HEK293 (cell line): ENCODE measurements around the gene ZFP92.

Experiments used
- CTCF ChIA-PET: fragments of 350-600 bp; formaldehyde crosslinking; extraction: SDS; loops from one replicate; lab custom pipeline; 2021; ENCODE audit warnings: antibody characterized with exemption; lab: Yijun Ruan, JAX
- POLR2A ChIA-PET: fragments of 300-600 bp; formaldehyde crosslinking; extraction: SDS; loops from one replicate; lab custom pipeline; 2020; ENCODE audit warnings: antibody characterized with exemption, inconsistent platforms; lab: Yijun Ruan, JAX
- H3K27ac ChIP-seq: fragments of 200-500 bp; sonication (Bioruptor generic); 2 replicates; pipeline ENCODE4 v1.5.1; 2014; ENCODE audit warnings: low read depth, low read length, control low read depth, inconsistent platforms; ENCODE audit errors: extremely low read depth
- H3K36me3 ChIP-seq, 2 experiments: fragments of 200-500 bp in 1 of 2; sonication (Bioruptor generic) in 1 of 2; 1 replicate in 1 of 2; 2 replicates in 1 of 2; pipeline ENCODE4 v1.5.1; 2014 to 2017; ENCODE audit warnings: inconsistent platforms in 2 of 2, low read length in 2 of 2; ENCODE audit not compliant: control insufficient read depth in 2 of 2, insufficient read depth in 1 of 2
- H3K4me1 ChIP-seq: fragments of 200-500 bp; sonication (Bioruptor generic); 2 replicates; pipeline ENCODE4 v1.5.1; 2014; ENCODE audit warnings: mild to moderate bottlenecking, low read length, inconsistent platforms; ENCODE audit not compliant: control insufficient read depth, insufficient read depth
- H3K4me3 ChIP-seq: 2 replicates; pipeline ENCODE4 v1.5.1; 2011; ENCODE audit warnings: low read depth, mild to moderate bottlenecking, control low read depth, low read length, moderate library complexity
- H3K9me3 ChIP-seq: fragments of 200-500 bp; sonication (Bioruptor generic); 2 replicates; pipeline ENCODE4 v1.5.1; 2014; ENCODE audit warnings: low read depth, low read length, inconsistent platforms; ENCODE audit not compliant: control insufficient read depth, insufficient read depth
- GLI2 ChIP-seq: fragments of 450-650 bp; formaldehyde crosslinking; IDR thresholded peaks from 2 replicates; pipeline ENCODE4; 2017; ENCODE audit warnings: missing biosample characterization, missing genetic modification characterization, low read depth, borderline replicate concordance
- PRDM1 ChIP-seq: fragments of 450-650 bp; formaldehyde crosslinking; IDR thresholded peaks from 2 replicates; pipeline ENCODE4; 2016; ENCODE audit warnings: missing biosample characterization, missing genetic modification characterization
- RBAK ChIP-seq: fragments of 450-650 bp; formaldehyde crosslinking; IDR thresholded peaks from 2 replicates; pipeline ENCODE4 v1.5.1; 2016; ENCODE audit warnings: missing biosample characterization, missing genetic modification characterization
- SALL2 ChIP-seq: fragments of 450-650 bp; formaldehyde crosslinking; IDR thresholded peaks from 2 replicates; pipeline ENCODE4 v1.5.0; 2017; ENCODE audit warnings: missing biosample characterization, mild to moderate bottlenecking, missing genetic modification characterization, borderline replicate concordance
- SP3 ChIP-seq: fragments of 450-650 bp; formaldehyde crosslinking; IDR thresholded peaks from 2 replicates; pipeline ENCODE4 v1.5.1; 2016; ENCODE audit warnings: missing biosample characterization, missing genetic modification characterization
- ZBTB21 ChIP-seq: fragments of 450-650 bp; formaldehyde crosslinking; IDR thresholded peaks from 2 replicates; pipeline ENCODE4 v1.5.1; 2017; ENCODE audit warnings: missing biosample characterization, missing genetic modification characterization
- ZBTB7A ChIP-seq: fragments of 450-650 bp; formaldehyde crosslinking; IDR thresholded peaks from 2 replicates; pipeline ENCODE4 v1.5.1; 2016; ENCODE audit warnings: low read depth, missing biosample characterization, missing genetic modification characterization
- ZEB2 ChIP-seq: fragments of 450-650 bp; formaldehyde crosslinking; IDR thresholded peaks from 2 replicates; pipeline ENCODE4 v1.5.1; 2016; ENCODE audit warnings: missing biosample characterization, missing genetic modification characterization
- ZNF10 ChIP-seq: fragments of 450-650 bp; formaldehyde crosslinking; IDR thresholded peaks from 2 replicates; pipeline ENCODE4 v1.5.1; 2017; ENCODE audit warnings: missing biosample characterization, missing genetic modification characterization
- ZNF133 ChIP-seq: fragments of 450-650 bp; formaldehyde crosslinking; IDR thresholded peaks from 2 replicates; pipeline ENCODE4 v1.5.1; 2016; ENCODE audit warnings: missing biosample characterization, missing genetic modification characterization
- ZNF202 ChIP-seq: fragments of 450-650 bp; formaldehyde crosslinking; IDR thresholded peaks from 2 replicates; pipeline ENCODE4 v1.5.1; 2016; ENCODE audit warnings: missing biosample characterization, missing genetic modification characterization, borderline replicate concordance
- ZNF211 ChIP-seq: fragments of 450-650 bp; formaldehyde crosslinking; IDR thresholded peaks from 2 replicates; pipeline ENCODE4 v1.5.1; 2016; ENCODE audit warnings: low read depth, missing biosample characterization, missing genetic modification characterization
- ZNF239 ChIP-seq: fragments of 450-650 bp; formaldehyde crosslinking; IDR thresholded peaks from 2 replicates; pipeline ENCODE4 v1.5.1; 2016; ENCODE audit warnings: missing biosample characterization, missing genetic modification characterization
- ZNF391 ChIP-seq: fragments of 450-650 bp; formaldehyde crosslinking; IDR thresholded peaks from 2 replicates; pipeline ENCODE4 v1.5.1; 2016; ENCODE audit warnings: low read depth, missing biosample characterization, missing genetic modification characterization, borderline replicate concordance
- ZNF521 ChIP-seq: fragments of 450-650 bp; formaldehyde crosslinking; IDR thresholded peaks from 2 replicates; pipeline ENCODE4 v1.5.1; 2017; ENCODE audit warnings: missing biosample characterization, mild to moderate bottlenecking, missing genetic modification characterization
- ZNF530 ChIP-seq: fragments of 450-650 bp; formaldehyde crosslinking; IDR thresholded peaks from 2 replicates; pipeline ENCODE4 v1.5.1; 2016; ENCODE audit warnings: low read depth, missing biosample characterization, missing genetic modification characterization
- ZNF600 ChIP-seq: fragments of 450-650 bp; formaldehyde crosslinking; IDR thresholded peaks from 2 replicates; pipeline ENCODE4 v1.5.1; 2016; ENCODE audit warnings: missing biosample characterization, missing genetic modification characterization
- ZNF664 ChIP-seq: fragments of 450-650 bp; formaldehyde crosslinking; IDR thresholded peaks from 2 replicates; pipeline ENCODE4 v1.5.1; 2016; ENCODE audit warnings: missing biosample characterization, missing genetic modification characterization
- ZNF677 ChIP-seq: fragments of 450-650 bp; IDR thresholded peaks from 2 replicates; pipeline ENCODE4 v1.5.0; 2018; ENCODE audit warnings: missing biosample characterization, mild to moderate bottlenecking, missing genetic modification characterization, moderate library complexity
- ZSCAN30 ChIP-seq: fragments of 450-650 bp; IDR thresholded peaks from 2 replicates; pipeline ENCODE4 v1.5.1; 2018; ENCODE audit warnings: missing biosample characterization, mild to moderate bottlenecking, missing genetic modification characterization, moderate library complexity
- TF ChIP-seq, protein P1 (sequence below): fragments of 450-650 bp; formaldehyde crosslinking; IDR thresholded peaks from 2 replicates; pipeline ENCODE4 v1.5.1; 2017; ENCODE audit warnings: missing biosample characterization, missing genetic modification characterization
- TF ChIP-seq, protein P2 (sequence below): fragments of 450-650 bp; formaldehyde crosslinking; IDR thresholded peaks from 2 replicates; pipeline ENCODE4 v1.5.1; 2017; ENCODE audit warnings: missing biosample characterization, mild to moderate bottlenecking, missing genetic modification characterization, moderate library complexity
- TF ChIP-seq, protein P3 (sequence below): fragments of 450-650 bp; formaldehyde crosslinking; IDR thresholded peaks from 2 replicates; pipeline ENCODE4 v1.5.1; 2016; ENCODE audit warnings: missing biosample characterization, missing genetic modification characterization
- TF ChIP-seq, protein P4 (sequence below): fragments of 450-650 bp; formaldehyde crosslinking; IDR thresholded peaks from 2 replicates; pipeline ENCODE4 v1.5.1; 2016; ENCODE audit warnings: missing biosample characterization, missing genetic modification characterization, borderline replicate concordance
- TF ChIP-seq, protein P5 (sequence below): fragments of 450-650 bp; formaldehyde crosslinking; IDR thresholded peaks from 2 replicates; pipeline ENCODE4 v1.5.1; 2016; ENCODE audit warnings: missing biosample characterization, missing genetic modification characterization

The ZFP92 gene

DNA sequence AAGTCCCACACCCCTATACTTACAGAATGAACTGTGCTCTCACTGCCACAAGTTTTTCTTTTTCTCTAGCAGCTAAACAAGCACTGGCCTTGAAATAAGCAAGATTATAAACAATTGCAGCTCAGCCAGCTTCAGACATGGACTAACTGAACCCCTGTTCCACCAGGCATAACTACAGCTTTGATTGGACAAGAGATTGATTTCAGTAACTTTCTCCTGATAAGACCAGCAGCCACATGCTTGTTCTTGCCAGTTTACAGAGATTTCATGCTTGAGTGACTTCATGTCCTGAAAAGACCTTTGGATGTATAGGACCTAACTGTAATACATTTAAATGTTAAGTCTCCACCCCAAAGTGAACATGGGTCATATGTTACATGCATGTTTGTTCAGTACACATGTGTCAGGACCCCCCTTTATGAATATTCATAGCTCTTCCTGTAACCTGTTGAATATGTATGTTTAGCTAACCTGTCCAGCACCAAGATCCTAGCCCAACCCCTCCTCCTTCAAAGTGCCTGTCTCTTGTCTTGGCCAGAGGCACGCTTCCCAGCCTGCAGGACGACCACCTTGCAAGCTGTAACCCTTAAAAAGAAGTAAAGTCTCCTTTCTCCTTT lies 49.4 kb upstream of the ZFP92 start (continued):
- no peak for TF ChIP-seq GLI2 (tag by site-specific recombination)
- 0 out of 2 replicates have a peak, but pooled peaks have one; percentile 63 for TF ChIP-seq ZSCAN30 (tag by site-specific recombination)
- TF ChIP-seq ZNF10 (tag by site-specific recombination) = 0 out of 2 replicates have a peak, but pooled peaks have one; percentile 26
- no peak for TF ChIP-seq ZBTB7A (tag by site-specific recombination)
- TF ChIP-seq PRDM1 (tag by site-specific recombination) = no peak
- TF ChIP-seq ZEB2 (tag by site-specific recombination) = no peak
- no peak for TF ChIP-seq ZNF133 (tag by site-specific recombination)
- TF ChIP-seq SP3 (tag by site-specific recombination) = no peak
- no peak for TF ChIP-seq ZNF530 (tag by site-specific recombination)
- TF ChIP-seq ZNF677 = peak; percentile 20; the same call in 1 of the 2 replicates

DNA sequence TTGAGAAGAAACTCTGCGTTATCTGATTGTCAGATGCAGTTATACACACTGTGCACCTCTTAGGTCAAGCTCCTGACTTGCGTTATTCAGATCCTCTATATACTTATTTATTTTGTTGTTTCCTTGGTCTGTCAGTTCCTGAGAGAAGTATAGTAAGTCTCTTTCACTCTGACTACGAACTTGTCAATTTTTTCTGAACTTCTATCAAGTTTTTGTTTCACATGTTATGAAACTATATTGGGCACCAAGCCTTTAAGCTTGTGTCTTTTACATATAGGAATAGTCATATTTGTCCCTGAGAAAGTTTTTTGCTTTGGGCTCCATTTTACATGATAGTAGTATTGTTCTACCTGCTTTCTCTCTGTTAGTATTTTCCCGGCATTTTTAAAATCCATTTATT lies 45.6 kb upstream of the ZFP92 start:
- H3K27ac ChIP-seq = no peak overlapping the region
- ChIA-PET CTCF (interaction anchor here (0.5 to 0.8 kb wide), 3 partner anchors 32 to 1184 kb away, joined by 3 to 4 read pairs (median 3); no protein-coding TSS in a partner anchor), POLR2A (no interaction called here)
- no peaks in the 10 kb centered on the region for H3K36me3 ChIP-seq
- H3K4me1 ChIP-seq = no peaks in the 10 kb centered on the region; the same call in 1 of the 2 replicates
- H3K9me3 ChIP-seq = no peaks in the 10 kb centered on the region
- no peak overlapping the region for H3K4me3 ChIP-seq
- no peak for TF ChIP-seq ZNF211 (tag by site-specific recombination)
- no peak for TF ChIP-seq ZNF391 (tag by site-specific recombination)
- TF ChIP-seq, protein P1, sequence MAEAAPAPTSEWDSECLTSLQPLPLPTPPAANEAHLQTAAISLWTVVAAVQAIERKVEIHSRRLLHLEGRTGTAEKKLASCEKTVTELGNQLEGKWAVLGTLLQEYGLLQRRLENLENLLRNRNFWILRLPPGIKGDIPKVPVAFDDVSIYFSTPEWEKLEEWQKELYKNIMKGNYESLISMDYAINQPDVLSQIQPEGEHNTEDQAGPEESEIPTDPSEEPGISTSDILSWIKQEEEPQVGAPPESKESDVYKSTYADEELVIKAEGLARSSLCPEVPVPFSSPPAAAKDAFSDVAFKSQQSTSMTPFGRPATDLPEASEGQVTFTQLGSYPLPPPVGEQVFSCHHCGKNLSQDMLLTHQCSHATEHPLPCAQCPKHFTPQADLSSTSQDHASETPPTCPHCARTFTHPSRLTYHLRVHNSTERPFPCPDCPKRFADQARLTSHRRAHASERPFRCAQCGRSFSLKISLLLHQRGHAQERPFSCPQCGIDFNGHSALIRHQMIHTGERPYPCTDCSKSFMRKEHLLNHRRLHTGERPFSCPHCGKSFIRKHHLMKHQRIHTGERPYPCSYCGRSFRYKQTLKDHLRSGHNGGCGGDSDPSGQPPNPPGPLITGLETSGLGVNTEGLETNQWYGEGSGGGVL = no peak
- no peak for TF ChIP-seq ZNF521 (tag by site-specific recombination)
- TF ChIP-seq RBAK (tag by site-specific recombination) = no peak
- no peak for TF ChIP-seq ZNF10 (tag by site-specific recombination)
- TF ChIP-seq, protein P2, sequence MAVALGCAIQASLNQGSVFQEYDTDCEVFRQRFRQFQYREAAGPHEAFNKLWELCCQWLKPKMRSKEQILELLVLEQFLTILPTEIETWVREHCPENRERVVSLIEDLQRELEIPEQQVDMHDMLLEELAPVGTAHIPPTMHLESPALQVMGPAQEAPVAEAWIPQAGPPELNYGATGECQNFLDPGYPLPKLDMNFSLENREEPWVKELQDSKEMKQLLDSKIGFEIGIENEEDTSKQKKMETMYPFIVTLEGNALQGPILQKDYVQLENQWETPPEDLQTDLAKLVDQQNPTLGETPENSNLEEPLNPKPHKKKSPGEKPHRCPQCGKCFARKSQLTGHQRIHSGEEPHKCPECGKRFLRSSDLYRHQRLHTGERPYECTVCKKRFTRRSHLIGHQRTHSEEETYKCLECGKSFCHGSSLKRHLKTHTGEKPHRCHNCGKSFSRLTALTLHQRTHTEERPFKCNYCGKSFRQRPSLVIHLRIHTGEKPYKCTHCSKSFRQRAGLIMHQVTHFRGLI = no peak
- TF ChIP-seq, protein P3, sequence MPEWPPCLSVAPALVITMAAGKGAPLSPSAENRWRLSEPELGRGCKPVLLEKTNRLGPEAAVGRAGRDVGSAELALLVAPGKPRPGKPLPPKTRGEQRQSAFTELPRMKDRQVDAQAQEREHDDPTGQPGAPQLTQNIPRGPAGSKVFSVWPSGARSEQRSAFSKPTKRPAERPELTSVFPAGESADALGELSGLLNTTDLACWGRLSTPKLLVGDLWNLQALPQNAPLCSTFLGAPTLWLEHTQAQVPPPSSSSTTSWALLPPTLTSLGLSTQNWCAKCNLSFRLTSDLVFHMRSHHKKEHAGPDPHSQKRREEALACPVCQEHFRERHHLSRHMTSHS = no peak
- TF ChIP-seq ZBTB21 = no peak
- TF ChIP-seq, protein P4, sequence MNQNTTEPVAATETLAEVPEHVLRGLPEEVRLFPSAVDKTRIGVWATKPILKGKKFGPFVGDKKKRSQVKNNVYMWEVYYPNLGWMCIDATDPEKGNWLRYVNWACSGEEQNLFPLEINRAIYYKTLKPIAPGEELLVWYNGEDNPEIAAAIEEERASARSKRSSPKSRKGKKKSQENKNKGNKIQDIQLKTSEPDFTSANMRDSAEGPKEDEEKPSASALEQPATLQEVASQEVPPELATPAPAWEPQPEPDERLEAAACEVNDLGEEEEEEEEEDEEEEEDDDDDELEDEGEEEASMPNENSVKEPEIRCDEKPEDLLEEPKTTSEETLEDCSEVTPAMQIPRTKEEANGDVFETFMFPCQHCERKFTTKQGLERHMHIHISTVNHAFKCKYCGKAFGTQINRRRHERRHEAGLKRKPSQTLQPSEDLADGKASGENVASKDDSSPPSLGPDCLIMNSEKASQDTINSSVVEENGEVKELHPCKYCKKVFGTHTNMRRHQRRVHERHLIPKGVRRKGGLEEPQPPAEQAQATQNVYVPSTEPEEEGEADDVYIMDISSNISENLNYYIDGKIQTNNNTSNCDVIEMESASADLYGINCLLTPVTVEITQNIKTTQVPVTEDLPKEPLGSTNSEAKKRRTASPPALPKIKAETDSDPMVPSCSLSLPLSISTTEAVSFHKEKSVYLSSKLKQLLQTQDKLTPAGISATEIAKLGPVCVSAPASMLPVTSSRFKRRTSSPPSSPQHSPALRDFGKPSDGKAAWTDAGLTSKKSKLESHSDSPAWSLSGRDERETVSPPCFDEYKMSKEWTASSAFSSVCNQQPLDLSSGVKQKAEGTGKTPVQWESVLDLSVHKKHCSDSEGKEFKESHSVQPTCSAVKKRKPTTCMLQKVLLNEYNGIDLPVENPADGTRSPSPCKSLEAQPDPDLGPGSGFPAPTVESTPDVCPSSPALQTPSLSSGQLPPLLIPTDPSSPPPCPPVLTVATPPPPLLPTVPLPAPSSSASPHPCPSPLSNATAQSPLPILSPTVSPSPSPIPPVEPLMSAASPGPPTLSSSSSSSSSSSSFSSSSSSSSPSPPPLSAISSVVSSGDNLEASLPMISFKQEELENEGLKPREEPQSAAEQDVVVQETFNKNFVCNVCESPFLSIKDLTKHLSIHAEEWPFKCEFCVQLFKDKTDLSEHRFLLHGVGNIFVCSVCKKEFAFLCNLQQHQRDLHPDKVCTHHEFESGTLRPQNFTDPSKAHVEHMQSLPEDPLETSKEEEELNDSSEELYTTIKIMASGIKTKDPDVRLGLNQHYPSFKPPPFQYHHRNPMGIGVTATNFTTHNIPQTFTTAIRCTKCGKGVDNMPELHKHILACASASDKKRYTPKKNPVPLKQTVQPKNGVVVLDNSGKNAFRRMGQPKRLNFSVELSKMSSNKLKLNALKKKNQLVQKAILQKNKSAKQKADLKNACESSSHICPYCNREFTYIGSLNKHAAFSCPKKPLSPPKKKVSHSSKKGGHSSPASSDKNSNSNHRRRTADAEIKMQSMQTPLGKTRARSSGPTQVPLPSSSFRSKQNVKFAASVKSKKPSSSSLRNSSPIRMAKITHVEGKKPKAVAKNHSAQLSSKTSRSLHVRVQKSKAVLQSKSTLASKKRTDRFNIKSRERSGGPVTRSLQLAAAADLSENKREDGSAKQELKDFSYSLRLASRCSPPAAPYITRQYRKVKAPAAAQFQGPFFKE (tag by site-specific recombination) = no peak
- TF ChIP-seq SALL2 (tag by site-specific recombination) = no peak
- TF ChIP-seq ZNF202 (tag by site-specific recombination) = no peak
- TF ChIP-seq ZNF664 (tag by site-specific recombination) = no peak
- no peak for TF ChIP-seq ZNF600
- TF ChIP-seq ZNF239 = no peak
- TF ChIP-seq, protein P5, sequence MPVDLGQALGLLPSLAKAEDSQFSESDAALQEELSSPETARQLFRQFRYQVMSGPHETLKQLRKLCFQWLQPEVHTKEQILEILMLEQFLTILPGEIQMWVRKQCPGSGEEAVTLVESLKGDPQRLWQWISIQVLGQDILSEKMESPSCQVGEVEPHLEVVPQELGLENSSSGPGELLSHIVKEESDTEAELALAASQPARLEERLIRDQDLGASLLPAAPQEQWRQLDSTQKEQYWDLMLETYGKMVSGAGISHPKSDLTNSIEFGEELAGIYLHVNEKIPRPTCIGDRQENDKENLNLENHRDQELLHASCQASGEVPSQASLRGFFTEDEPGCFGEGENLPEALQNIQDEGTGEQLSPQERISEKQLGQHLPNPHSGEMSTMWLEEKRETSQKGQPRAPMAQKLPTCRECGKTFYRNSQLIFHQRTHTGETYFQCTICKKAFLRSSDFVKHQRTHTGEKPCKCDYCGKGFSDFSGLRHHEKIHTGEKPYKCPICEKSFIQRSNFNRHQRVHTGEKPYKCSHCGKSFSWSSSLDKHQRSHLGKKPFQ = no peak
